ENCODE measurements around the gene CLEC19A.

- TF ChIP-seq POLR2A (IDR thresholded peaks at IDR 0.05; ENCODE audit: low read depth, low read length) (no peak), POU2F2 (IDR thresholded peaks at IDR 0.05; ENCODE audit: low read depth, low read length) (no peak), POLR2AphosphoS5 (IDR thresholded peaks at IDR 0.05; ENCODE audit: low read depth, low read length) (no peak), TAF1 (IDR thresholded peaks at IDR 0.05; ENCODE audit: low read depth, low read length) (no peak)
Measured at GRCh38 chr16:19315889-19316433, 30.4 kb downstream of the CLEC19A start.

Measured in GM12891 (cell line).